GM21723 (cell line): Measurements from ENCODE around the gene SRGAP1.
A peak's percentile ranks its signal among the peaks of the same experiment; 100 is the strongest.
"Not testable (repeated sequence)": the region's sequence is repeated elsewhere in the genome, so short reads cannot be mapped to it uniquely, and the experiment has no call there.

Experiments
- ATAC-seq: cut with Tn5 transposase; IDR thresholded peaks from one replicate; pipeline ENCODE4 v1.9.1; 2021; ENCODE audit warnings: mild to moderate bottlenecking, moderate library complexity; ENCODE audit not compliant: unreplicated experiment

The SRGAP1 gene

GRCh38 chr12:63836936-63837335 lies 7.6 kb upstream of the SRGAP1 start:
- no peak for ATAC-seq

- no peak for ATAC-seq
These were observed 6.1 kb upstream of the SRGAP1 start for GRCh38 chr12:63838411-63838810.

- ATAC-seq: no peak
These were observed 3.5 kb upstream of the SRGAP1 start for GRCh38 chr12:63841011-63841410.

- ATAC-seq: no peak
These were observed 2.9 kb upstream of the SRGAP1 start for GRCh38 chr12:63841571-63841970.

- not testable (repeated sequence) for ATAC-seq
These were observed 1.8 kb upstream of the SRGAP1 start for GRCh38 chr12:63842750-63843149.

GRCh38 chr12:63843254-63843720 lies 1.2 kb upstream of the SRGAP1 start:
- no peak for ATAC-seq

- peak; percentile 98 for ATAC-seq
These were observed 644 bp upstream of the SRGAP1 start for GRCh38 chr12:63843721-63844390.

- ATAC-seq: no peak
These were observed 1.2 kb downstream of the SRGAP1 start for GRCh38 chr12:63845726-63846125.

GRCh38 chr12:63846238-63846967 lies 1.9 kb downstream of the SRGAP1 start:
- ATAC-seq: no peak

GRCh38 chr12:63848450-63848849 lies 4.0 kb downstream of the SRGAP1 start:
- ATAC-seq: no peak

- ATAC-seq: no peak
These were observed 4.7 kb downstream of the SRGAP1 start for GRCh38 chr12:63849106-63849620.

- no peak for ATAC-seq
These were observed 5.1 kb downstream of the SRGAP1 start for GRCh38 chr12:63849641-63850040.

GRCh38 chr12:63853978-63854377 lies 9.5 kb downstream of the SRGAP1 start:
- ATAC-seq: no peak

GRCh38 chr12:63855299-63855698 lies 10.8 kb downstream of the SRGAP1 start:
- no peak for ATAC-seq

GRCh38 chr12:63857771-63858670 lies 13.5 kb downstream of the SRGAP1 start:
- ATAC-seq: no peak

GRCh38 chr12:63859880-63860279 lies 15.4 kb downstream of the SRGAP1 start:
- not testable (repeated sequence) for ATAC-seq

GRCh38 chr12:63862187-63862968 lies 17.9 kb downstream of the SRGAP1 start:
- no peak for ATAC-seq

- ATAC-seq: no peak
These were observed 18.4 kb downstream of the SRGAP1 start for GRCh38 chr12:63862969-63863230.

GRCh38 chr12:63863658-63864453 lies 19.4 kb downstream of the SRGAP1 start:
- no peak for ATAC-seq

- ATAC-seq: no peak
These were observed 19.9 kb downstream of the SRGAP1 start for GRCh38 chr12:63864454-63864706.
